GM18519 (cell line): ENCODE data around the gene STK32C.
"Not testable (repeated sequence)": the region's sequence is repeated elsewhere in the genome, so short reads cannot be mapped to it uniquely, and the experiment has no call there.

ENCODE experiments used
- ATAC-seq: cut with Tn5 transposase; IDR thresholded peaks from one replicate; pipeline ENCODE4 v1.9.1; 2021; ENCODE audit warnings: mild to moderate bottlenecking, moderate library complexity; ENCODE audit not compliant: unreplicated experiment, low FRiP score

The STK32C gene

GRCh38 chr10:132270256-132270655 lies 37.5 kb downstream of the STK32C start:
- ATAC-seq, result no peak

DNA sequence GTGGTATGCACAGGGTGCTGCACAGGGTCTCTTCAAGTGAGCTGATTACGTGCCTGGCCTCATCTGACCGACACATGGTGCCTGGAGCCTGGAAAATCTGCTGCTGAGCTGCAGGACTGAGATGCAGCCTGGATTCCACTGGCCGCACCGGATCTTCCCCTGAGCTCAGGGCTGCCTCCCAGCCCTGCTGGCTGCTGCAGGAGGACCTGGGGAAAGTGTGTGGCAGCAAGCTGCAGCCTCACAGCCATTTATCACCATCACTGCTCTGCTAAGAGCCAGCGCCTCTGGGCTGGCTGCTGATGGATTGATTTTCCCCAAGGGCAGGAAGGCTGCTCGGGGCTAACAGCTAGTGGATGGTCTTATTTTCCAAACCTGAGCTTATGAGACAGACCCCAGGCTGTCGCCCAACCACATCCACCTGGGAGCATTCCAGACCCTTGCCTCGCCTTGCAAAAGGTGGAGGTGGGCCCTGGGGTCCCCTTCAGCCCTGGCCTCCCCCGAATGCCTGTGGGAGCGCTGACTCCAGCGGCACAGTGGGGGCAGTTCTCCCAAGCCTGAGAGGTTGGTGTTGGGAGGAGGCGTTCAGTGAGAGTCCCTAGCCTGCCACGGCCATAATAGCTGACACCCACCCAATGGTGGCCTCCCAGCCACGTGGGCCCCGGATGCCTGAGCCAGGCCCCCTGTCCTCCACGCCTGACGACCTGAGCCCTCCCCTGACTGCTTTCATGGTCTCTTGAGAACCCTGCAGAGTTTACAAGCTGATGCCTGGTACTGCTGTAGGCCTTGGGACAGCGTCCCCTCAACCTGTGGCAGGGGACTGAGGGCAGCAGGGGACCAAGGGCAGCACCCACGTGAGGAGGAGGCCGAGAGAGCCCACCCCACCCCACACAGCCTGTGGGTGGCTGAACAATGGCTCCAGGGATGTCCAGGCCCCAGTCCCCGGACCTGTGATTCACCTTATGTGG lies 38.2 kb downstream of the STK32C start:
- ATAC-seq, result no peak

DNA sequence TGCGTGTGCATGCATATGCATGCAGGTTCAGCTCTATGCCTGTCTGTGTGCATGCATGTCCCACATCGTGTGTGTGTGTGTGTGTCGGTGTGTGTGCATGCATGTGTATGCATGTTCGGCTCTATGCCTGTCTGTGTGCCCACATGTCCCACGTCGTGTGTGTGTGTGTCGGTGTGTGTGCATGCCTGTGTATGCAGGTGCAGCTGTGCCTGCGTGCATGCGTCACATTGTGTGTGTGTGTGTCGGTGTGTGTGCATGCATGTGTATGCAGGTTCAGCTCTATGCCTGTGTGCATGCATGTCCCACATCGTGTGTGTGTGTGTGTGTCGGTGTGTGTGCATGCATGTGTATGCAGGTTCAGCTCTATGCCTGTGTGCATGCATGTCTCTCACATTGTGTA lies 39.8 kb downstream of the STK32C start:
- ATAC-seq, result not testable (repeated sequence)

DNA sequence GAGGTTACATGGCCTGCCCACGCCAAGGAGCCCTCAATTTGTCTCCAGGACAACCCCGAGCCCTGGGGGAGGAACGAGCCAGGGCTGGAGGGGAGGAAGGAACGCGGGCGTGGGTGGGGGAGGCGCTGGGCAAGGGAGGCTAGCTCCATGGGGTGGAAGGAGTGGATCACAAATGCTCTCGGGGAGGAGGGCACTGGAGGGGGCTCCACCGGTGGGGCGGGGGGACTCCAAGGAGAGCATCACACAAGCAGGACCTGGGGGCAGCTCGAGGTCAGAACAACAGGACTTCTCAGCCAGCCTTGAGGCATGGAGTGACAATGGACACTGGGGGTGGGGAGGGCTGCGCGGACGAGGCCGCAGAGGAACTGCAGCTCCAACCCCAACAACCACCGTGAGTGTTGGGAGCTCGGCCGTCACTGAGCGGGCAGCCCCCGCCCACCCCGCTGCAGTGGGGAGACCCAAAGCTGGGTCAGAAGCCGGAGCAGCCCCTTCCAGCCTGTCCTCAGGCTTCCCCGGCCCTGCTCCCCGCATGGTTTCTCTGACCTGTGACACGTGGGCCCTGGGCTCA lies 41.1 kb downstream of the STK32C start:
- no peak for ATAC-seq

- ATAC-seq, result no peak
Observed at GRCh38 chr10:132265890-132266496, 41.8 kb downstream of the STK32C start.

DNA sequence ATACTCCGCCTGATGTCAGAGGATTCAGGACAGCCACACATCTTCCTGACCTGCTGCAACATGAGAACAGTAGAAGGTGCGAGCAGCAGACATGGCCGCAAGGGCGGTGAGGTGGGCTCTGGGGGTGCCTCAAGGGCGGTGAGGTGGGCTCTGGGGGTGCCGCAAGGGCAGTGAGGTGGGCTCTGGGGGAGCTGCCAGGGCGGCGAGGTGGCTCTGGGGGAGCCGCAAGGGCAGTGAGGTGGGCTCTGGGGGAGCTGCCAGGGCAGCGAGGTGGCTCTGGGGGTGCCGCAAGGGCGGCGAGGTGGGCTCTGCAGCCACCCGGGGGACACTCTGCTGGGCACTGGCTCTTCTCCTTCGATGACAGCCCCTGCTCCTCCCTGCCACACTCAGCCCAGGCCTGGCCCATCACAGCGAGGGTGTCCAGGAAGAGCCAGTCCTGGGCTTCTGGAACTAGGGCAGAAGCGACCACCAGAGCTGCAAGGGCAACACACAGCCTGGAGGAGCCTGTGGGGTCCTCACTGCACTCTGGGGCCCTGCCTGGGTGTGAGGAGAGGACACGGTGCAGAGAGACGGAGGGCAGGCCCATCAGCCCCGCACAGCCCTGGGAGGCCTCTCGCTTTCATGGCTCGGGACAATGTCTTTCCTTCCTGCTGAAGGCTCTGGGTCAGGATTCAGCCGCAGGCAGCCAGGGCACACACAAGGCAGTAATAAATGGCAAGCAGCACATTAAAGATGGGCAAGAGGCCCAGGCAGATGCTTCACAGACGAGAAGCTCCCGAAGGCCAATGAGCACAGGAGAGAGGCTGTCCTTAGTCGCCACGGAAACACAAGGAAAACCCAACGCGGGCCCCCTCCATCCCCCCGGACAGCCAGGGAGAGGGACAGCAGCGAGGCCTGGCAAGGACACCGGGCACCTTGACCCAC lies 42.5 kb downstream of the STK32C start:
- ATAC-seq, result no peak

GRCh38 chr10:132264306-132264950 lies 43.3 kb downstream of the STK32C start:
- no peak for ATAC-seq

DNA sequence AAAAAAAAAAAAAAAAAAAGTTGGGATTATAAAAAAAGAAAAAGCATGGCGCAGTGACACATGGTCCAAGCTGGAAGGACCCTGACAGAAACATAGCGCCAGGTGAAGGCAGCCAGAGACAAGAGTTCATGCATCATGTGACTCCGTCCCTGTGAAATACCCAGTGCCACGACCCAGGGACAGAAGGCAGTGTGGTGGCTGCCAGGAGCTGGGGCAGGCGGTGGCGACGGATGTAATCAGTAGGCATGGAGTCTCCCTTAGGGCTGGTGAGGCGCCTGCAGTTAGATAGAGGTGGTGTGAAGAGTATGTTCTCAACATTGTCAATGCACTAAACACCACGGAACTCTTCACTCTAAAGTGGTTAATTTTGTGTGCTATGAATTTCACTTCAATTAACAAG lies 43.9 kb downstream of the STK32C start:
- no peak for ATAC-seq

- ATAC-seq, result no peak
Observed at GRCh38 chr10:132259702-132260482, 47.9 kb downstream of the STK32C start.

DNA sequence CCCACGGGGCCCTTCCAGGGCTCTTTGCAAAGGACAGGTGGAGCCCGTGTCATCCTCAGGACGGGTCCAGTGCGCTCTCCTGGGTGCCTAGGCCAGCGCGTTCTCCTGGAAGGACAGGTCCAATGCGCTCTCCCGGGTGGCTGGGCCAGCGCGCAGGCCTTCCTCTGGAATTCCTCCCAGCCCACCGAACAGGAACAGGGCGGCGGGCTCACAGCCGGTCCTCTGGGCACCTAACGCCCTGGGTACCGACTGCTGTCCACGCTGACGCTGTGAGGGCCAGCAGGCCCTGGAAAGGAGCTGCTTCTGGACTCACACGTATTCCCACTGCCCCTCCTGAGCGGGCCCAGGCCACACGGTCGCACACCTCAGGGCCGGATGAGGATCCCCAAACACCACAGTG lies 49.3 kb downstream of the STK32C start:
- ATAC-seq, result no peak

GRCh38 chr10:132257907-132258306 lies 49.8 kb downstream of the STK32C start:
- ATAC-seq, result no peak

GRCh38 chr10:132257271-132257670 lies 50.5 kb downstream of the STK32C start:
- no peak for ATAC-seq

GRCh38 chr10:132256866-132257265 lies 50.9 kb downstream of the STK32C start:
- no peak for ATAC-seq

GRCh38 chr10:132255489-132256344 lies 52.0 kb downstream of the STK32C start:
- no peak for ATAC-seq

GRCh38 chr10:132254841-132255240 lies 52.9 kb downstream of the STK32C start:
- no peak for ATAC-seq

GRCh38 chr10:132253092-132253687 lies 54.6 kb downstream of the STK32C start:
- no peak for ATAC-seq

GRCh38 chr10:132252412-132252811 lies 55.3 kb downstream of the STK32C start:
- ATAC-seq, result no peak

GRCh38 chr10:132251928-132252327 lies 55.8 kb downstream of the STK32C start:
- no peak for ATAC-seq
